Cardiac muscle cell (in vitro differentiated cells and primary cell): ENCODE measurements around the gene RPL27A. TPM values are rescaled to one million over a fixed set of nuclear protein-coding genes. Genes with fewer than 3 reads are reported as not detected.
A peak's percentile ranks its signal among the peaks of the same experiment; 100 is the strongest.

Source experiments
- DNase-seq, 2 donors: peaks; one replicate each; pipeline versions ENCODE4 v3.0.0 to v3.0.0-alpha.2; 2010 to 2017; ENCODE audit warnings: low read depth in 1 of 2, low spot score in 1 of 2
- H3K27ac ChIP-seq: fragments of 200-600 bp; sonication (generic); 2 replicates; pipeline ENCODE4 v1.5.1; 2016
- H3K27me3 ChIP-seq: fragments of 200-600 bp; sonication (generic); 2 replicates; pipeline ENCODE4 v1.6.0; 2016; ENCODE audit warnings: control low read depth
- H3K36me3 ChIP-seq: fragments of 200-600 bp; sonication (generic); 2 replicates; pipeline ENCODE4 v1.5.1; 2016; ENCODE audit warnings: control low read depth
- H3K4me1 ChIP-seq: fragments of 200-600 bp; sonication (generic); 2 replicates; pipeline ENCODE4 v1.8.1; 2017; ENCODE audit warnings: low read depth, mild to moderate bottlenecking, mixed run types
- H3K4me3 ChIP-seq: fragments of 200-600 bp; sonication (generic); 2 replicates; pipeline ENCODE4 v1.5.1; 2016; ENCODE audit warnings: mild to moderate bottlenecking
- H3K9me3 ChIP-seq: fragments of 200-600 bp; sonication (generic); 2 replicates; pipeline ENCODE4 v1.5.1; 2017; ENCODE audit warnings: low read depth, mild to moderate bottlenecking, control low read depth
- polyA plus RNA-seq: library from polyadenylated mRNA; unstranded; fragments of >200 nt; fragmentation: Nextera tagmentation; extraction: Ambion mirVana; gene quantifications from 2 replicates; pipeline ENCODE4 v1.2.1, GENCODE V29; 2016
- total RNA-seq: library from RNA; depleted of rRNA; stranded (reverse); fragments of >200 nt; gene quantifications from 2 replicates; pipeline ENCODE4 v1.2.3, GENCODE V29; 2016
- TF ChIP-seq, protein P1 (sequence below): IDR thresholded peaks from 2 replicates; pipeline ENCODE4 v1.5.1; 2012; ENCODE audit warnings: low read depth, mild to moderate bottlenecking, low read length

Gene RPL27A
- total and polyA plus RNA-seq, 2 experiments from 2014 or later = 586 to 634 TPM

DNA sequence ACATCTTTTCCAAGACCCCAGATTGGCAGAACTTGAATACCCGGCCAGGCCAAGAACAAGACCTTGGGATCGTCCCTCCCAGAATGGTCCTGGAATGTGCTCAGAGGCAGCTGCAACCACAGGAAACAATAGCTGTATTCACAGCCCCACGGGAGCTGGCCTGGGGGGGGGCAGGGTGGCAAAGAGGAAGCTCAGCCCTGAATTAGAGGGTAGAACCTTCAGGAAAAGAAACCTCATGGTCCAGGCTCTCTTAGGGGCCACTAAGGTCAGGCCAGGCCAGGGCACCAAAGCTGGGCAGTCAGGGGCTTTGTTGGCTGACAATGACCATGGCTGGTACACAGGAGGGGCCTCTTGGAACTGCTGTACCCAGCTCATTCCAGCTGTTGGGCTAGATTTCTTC lies 17.3 kb downstream of the RPL27A start:
- Histone ChIP-seq H3K9me3 (no peaks in the 10 kb centered on the region), H3K4me3 (no peak overlapping the region), H3K36me3 (peaks cover 29% of the 10 kb centered on the region), H3K27me3 (no peaks in the 10 kb centered on the region), H3K4me1 (no peaks in the 10 kb centered on the region), H3K27ac (no peak overlapping the region)
- DNase-seq = peak in 1 of 2 donors; percentile 87
- TF ChIP-seq, protein P1, sequence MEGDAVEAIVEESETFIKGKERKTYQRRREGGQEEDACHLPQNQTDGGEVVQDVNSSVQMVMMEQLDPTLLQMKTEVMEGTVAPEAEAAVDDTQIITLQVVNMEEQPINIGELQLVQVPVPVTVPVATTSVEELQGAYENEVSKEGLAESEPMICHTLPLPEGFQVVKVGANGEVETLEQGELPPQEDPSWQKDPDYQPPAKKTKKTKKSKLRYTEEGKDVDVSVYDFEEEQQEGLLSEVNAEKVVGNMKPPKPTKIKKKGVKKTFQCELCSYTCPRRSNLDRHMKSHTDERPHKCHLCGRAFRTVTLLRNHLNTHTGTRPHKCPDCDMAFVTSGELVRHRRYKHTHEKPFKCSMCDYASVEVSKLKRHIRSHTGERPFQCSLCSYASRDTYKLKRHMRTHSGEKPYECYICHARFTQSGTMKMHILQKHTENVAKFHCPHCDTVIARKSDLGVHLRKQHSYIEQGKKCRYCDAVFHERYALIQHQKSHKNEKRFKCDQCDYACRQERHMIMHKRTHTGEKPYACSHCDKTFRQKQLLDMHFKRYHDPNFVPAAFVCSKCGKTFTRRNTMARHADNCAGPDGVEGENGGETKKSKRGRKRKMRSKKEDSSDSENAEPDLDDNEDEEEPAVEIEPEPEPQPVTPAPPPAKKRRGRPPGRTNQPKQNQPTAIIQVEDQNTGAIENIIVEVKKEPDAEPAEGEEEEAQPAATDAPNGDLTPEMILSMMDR = no peak

DNA sequence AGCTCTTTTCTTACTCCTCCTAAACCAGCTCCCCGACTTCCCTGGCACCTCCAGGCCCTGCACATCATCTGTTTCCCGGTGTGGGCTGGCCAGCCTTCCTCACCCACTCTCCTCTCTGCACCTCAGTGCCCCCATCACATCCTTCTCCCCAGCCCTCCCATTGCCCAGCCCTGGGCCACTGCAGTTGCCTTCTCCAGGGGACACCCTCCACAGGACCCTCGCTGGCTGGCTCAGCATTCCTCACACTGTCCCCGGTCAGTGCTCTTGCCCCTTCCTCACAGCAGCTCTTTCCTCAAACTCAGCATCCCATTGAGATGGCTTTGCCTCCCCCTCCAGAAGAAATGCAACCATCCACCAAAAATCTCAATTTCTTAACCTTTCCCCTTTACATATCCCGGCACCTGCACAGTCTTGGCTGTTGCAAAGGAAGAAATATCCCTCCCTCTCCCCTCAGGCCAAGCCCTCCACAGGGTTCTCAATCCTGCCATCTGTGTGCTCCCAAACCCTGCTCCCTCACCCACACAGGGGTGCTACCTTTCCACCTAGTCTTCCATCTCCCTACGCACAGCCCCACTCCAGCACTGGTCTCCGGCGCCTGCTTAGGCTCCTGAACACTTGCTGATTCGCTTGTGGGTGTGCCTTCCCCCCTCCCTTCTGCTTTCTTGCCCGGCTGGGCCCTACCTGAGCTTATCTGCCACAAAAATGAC lies 19.5 kb downstream of the RPL27A start:
- Histone ChIP-seq H3K36me3 (peaks cover 10% of the 10 kb centered on the region), H3K9me3 (no peaks in the 10 kb centered on the region), H3K4me1 (no peaks in the 10 kb centered on the region), H3K4me3 (no peak overlapping the region), H3K27me3 (no peaks in the 10 kb centered on the region), H3K27ac (no peak overlapping the region)
- TF ChIP-seq, protein P1 = no peak
- no peak for DNase-seq

DNA sequence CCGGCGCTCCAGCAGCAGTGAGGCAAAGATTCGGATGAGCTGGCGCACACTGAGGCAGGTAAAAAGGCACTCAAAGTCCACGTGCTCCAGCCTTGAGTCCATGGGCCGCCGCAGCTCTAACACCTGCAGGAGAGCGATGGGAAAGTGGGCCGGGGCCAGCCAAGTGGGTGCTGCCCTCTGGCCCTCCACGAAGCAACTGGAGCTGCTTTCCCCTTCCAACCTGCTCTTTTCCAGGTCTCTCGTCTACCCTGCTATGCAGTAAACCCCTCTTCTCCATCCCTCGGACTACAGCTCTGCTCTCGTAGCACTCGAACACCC lies 20.0 kb downstream of the RPL27A start:
- H3K4me3 ChIP-seq = no peak overlapping the region
- H3K36me3 ChIP-seq = peaks cover 5% of the 10 kb centered on the region

DNA sequence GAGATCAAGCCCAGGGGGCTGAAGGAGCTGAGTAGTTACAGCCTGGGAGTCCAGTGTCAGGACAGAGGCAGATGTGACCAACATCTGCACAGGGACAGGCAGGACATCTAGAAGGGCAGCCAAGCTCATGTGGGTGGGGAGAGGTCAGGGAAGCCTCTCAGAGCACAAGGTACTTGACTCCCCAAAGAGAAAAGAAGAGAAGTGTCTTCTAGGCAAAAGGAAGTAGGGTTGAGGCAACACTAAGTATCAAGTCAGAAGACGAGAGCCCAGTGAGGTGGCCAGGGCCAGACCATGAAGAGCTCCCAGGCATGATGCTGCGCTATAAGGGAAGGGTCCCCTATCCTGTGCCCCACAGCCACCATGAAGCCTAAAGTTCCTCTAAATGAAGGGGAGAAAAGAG lies 21.5 kb downstream of the RPL27A start:
- H3K36me3 ChIP-seq = no peaks in the 10 kb centered on the region
- TF ChIP-seq, protein P1 = no peak
- H3K4me1 ChIP-seq = no peaks in the 10 kb centered on the region
- H3K4me3 ChIP-seq = no peak overlapping the region
- H3K27me3 ChIP-seq = no peaks in the 10 kb centered on the region
- H3K9me3 ChIP-seq = no peaks in the 10 kb centered on the region
- no peak overlapping the region for H3K27ac ChIP-seq
- no peak for DNase-seq

More for the DNA sequence above, 20.0 kb downstream of the RPL27A start:
- TF ChIP-seq, protein P1 = no peak
- DNase-seq = no peak
- Histone ChIP-seq H3K4me1 (no peaks in the 10 kb centered on the region), H3K27me3 (no peaks in the 10 kb centered on the region), H3K27ac (no peak overlapping the region), H3K9me3 (no peaks in the 10 kb centered on the region)

DNA sequence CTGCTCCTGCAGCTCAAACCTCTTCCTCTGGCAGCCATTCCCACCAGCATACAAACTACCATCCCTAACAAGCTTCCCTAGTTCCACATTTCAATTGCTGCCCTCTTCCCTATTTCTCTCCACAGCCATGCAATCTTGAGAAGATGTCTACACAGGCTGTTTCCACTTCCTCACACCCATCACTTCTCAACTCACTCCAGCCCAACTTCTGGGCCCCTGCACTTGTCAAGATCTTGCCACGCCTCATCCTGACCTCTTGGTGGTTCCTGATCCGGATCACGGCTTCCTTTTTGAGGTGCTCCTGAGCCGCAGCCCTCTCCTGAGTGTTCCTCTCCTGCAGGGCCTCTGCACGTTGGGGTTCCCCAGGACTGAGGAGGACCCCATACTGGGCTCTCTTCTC lies 22.6 kb downstream of the RPL27A start:
- TF ChIP-seq, protein P1 = no peak

More for the DNA sequence above, 22.6 kb downstream of the RPL27A start:
- DNase-seq = no peak
- Histone ChIP-seq H3K4me1 (no peaks in the 10 kb centered on the region), H3K36me3 (no peaks in the 10 kb centered on the region), H3K27ac (no peak overlapping the region), H3K27me3 (no peaks in the 10 kb centered on the region), H3K9me3 (no peaks in the 10 kb centered on the region), H3K4me3 (no peak overlapping the region)
